GM12878 (cell line): Measurements from ENCODE around the gene LDLRAD3. TPM values are rescaled to one million over a fixed set of nuclear protein-coding genes. Genes with fewer than 3 reads are reported as not detected.
A peak's percentile ranks its signal among the peaks of the same experiment; 100 is the strongest.

Experiments
- ATAC-seq: fragments of 200-7000 bp; cut with Tn5 transposase; 3 replicates; pipeline ENCODE4 v1.9.1; 2020; ENCODE audit warnings: mild to moderate bottlenecking, moderate library complexity
- BruUV-seq: library from RNA; stranded (reverse); fragments of 400-500 nt; replicated peaks from 2 replicates; lab custom pipeline; 2021; lab: Mats Ljungman, UMichigan
- CTCF ChIA-PET: fragments of 300-600 bp; sonication (Branson Sonifier 250); formaldehyde crosslinking; extraction: SDS; loops from one replicate; lab custom pipeline; 2021; ENCODE audit warnings: inconsistent platforms; lab: Yijun Ruan, JAX
- POLR2A ChIA-PET: fragments of 350-600 bp; formaldehyde crosslinking; extraction: SDS; loops from one replicate; lab custom pipeline; 2021; ENCODE audit warnings: inconsistent platforms; lab: Charles Lee
- RAD21 ChIA-PET: fragments of 300-600 bp; sonication (Branson Sonifier 250); formaldehyde crosslinking; loops from one replicate; lab custom pipeline; 2023; ENCODE audit warnings: antibody characterized with exemption; ENCODE audit not compliant: unreplicated experiment; lab: Charles Lee
- SMC1A ChIA-PET: fragments of 300-600 bp; sonication (Branson Sonifier 250); formaldehyde crosslinking; loops from one replicate; lab custom pipeline; 2023; ENCODE audit not compliant: unreplicated experiment, uncharacterized antibody; lab: Charles Lee
- DNase-seq: peaks from one replicate; pipeline ENCODE4 v3.0.0-alpha.2; 2011; ENCODE audit warnings: low read depth, low spot score
- FAIRE-seq: peaks from 3 replicates; lab custom pipeline; 2011; peaks lifted over from hg19 to GRCh38; lab: Jason Lieb, UNC
- H2AFZ ChIP-seq: 2 replicates; pipeline ENCODE4 v1.6.0; 2011; ENCODE audit warnings: low read depth, low read length, control low read depth; ENCODE audit not compliant: control insufficient read depth
- H3K27ac ChIP-seq: 2 replicates; pipeline ENCODE4 v1.5.1; 2011; ENCODE audit warnings: control low read depth; ENCODE audit not compliant: control insufficient read depth, insufficient read depth
- H3K27me3 ChIP-seq, 2 experiments: replicated peaks in 1 of 2; 2 replicates each; pipeline versions ENCODE4 v1.6.0 to v1.6.1; 2011; ENCODE audit warnings: low read length in 1 of 2; ENCODE audit not compliant: control insufficient read depth in 2 of 2, insufficient read depth in 2 of 2
- H3K36me3 ChIP-seq, 2 experiments: 2 replicates each; pipeline ENCODE4 v1.5.1; 2011; ENCODE audit warnings: low read length in 1 of 2; ENCODE audit not compliant: control insufficient read depth in 2 of 2, insufficient read depth in 2 of 2
- H3K4me1 ChIP-seq: 2 replicates; pipeline ENCODE4 v1.6.1; 2011; ENCODE audit warnings: mild to moderate bottlenecking, low read length, moderate library complexity, mixed read lengths; ENCODE audit not compliant: control insufficient read depth, insufficient read depth
- H3K4me2 ChIP-seq: 2 replicates; pipeline ENCODE4 v1.6.0; 2011; ENCODE audit warnings: control low read depth; ENCODE audit not compliant: control insufficient read depth, insufficient read depth
- H3K4me3 ChIP-seq: fragments of 200-600 bp; sonication (generic); 2 replicates; pipeline ENCODE4 v1.5.1; 2016
- H3K79me2 ChIP-seq: 2 replicates; pipeline ENCODE4 v1.6.0; 2011; ENCODE audit warnings: low read length; ENCODE audit not compliant: control insufficient read depth, insufficient read depth
- H3K9ac ChIP-seq: 2 replicates; pipeline ENCODE4 v1.8.0; 2011; ENCODE audit warnings: low read length, control low read depth, mixed read lengths; ENCODE audit not compliant: control insufficient read depth, insufficient read depth
- H3K9me3 ChIP-seq: replicated peaks from 3 replicates; pipeline ENCODE4 v1.5.1; 2011; ENCODE audit warnings: mild to moderate bottlenecking, low read length; ENCODE audit not compliant: control insufficient read depth, insufficient read depth
- H4K20me1 ChIP-seq: 2 replicates; pipeline ENCODE4 v1.6.0; 2011; ENCODE audit not compliant: control insufficient read depth, insufficient read depth
- EED ChIP-seq: sonication (generic); IDR thresholded peaks from 2 replicates; pipeline ENCODE4 v1.6.1; 2016; ENCODE audit warnings: antibody characterized with exemption, low read depth
- MEF2B ChIP-seq: fragments of 450-650 bp; IDR thresholded peaks from 2 replicates; pipeline ENCODE4 v1.6.1; 2018; ENCODE audit warnings: mild to moderate bottlenecking, moderate library complexity; ENCODE audit not compliant: partially characterized antibody, poor library complexity, severe bottlenecking
- NFXL1 ChIP-seq: fragments of 450-650 bp; IDR thresholded peaks from 2 replicates; pipeline ENCODE4 v1.6.1; 2017; ENCODE audit warnings: antibody characterized with exemption, mild to moderate bottlenecking, borderline replicate concordance
- SIN3A ChIP-seq: IDR thresholded peaks from 2 replicates; pipeline ENCODE4 v1.6.1; 2012; ENCODE audit warnings: low read depth, low read length, improper control_type of control experiment
- SMC3 ChIP-seq: IDR thresholded peaks from 2 replicates; pipeline ENCODE4 v1.6.1; 2011; ENCODE audit warnings: low read length, improper control_type of control experiment, borderline replicate concordance
- TCF12 ChIP-seq: IDR thresholded peaks from 2 replicates; pipeline ENCODE4 v1.6.1; 2011; ENCODE audit warnings: low read depth, mild to moderate bottlenecking, low read length
- ZNF217 ChIP-seq: fragments of 450-650 bp; IDR thresholded peaks from 2 replicates; pipeline ENCODE4 v1.6.1; 2017; ENCODE audit warnings: antibody characterized with exemption, mild to moderate bottlenecking
- WGBS: methylation state at CpG from one replicate; pipeline ENCODE4 v1.1.6; 2016; ENCODE audit warnings: low lambda C conversion rate; ENCODE audit not compliant: insufficient replicate concordance, insufficient coverage; ENCODE audit errors: missing lambda C conversion rate; 5-methylcytosine and 5-hydroxymethylcytosine counted together
- in situ Hi-C: fragments of 300-500 bp; cut with MboI; formaldehyde crosslinking; loops from 9 replicates; pipeline ENCODE4 v1.14.3; 2018; ENCODE audit warnings: mixed read lengths
- intact Hi-C: fragments of 100-400 bp; cut with micrococcal nuclease; formaldehyde crosslinking; loops from one replicate; pipeline ENCODE4 v1.14.2; 2022; ENCODE audit not compliant: unreplicated experiment
- polyA plus RNA-seq, 11 experiments: library from polyadenylated mRNA; depleted of rRNA in 4 of 11; unstranded in 6 of 11; stranded (reverse) in 5 of 11; fragments of >200 nt; fragmentation: Nextera tagmentation in 4 of 11; fragmentation: Illumina TruSeq in 1 of 11; extraction: Ambion mirVana in 4 of 11; extraction: Trizol in 1 of 11; gene quantifications; 1 replicate in 1 of 11; 2 replicates in 10 of 11; pipeline versions ENCODE4 v1.2.1 to v1.2.3, GENCODE V29; 2011 to 2016; ENCODE audit warnings: inconsistent platforms in 2 of 11, missing spikeins in 2 of 11, low read depth in 1 of 11
- total RNA-seq, 4 experiments: library from RNA; depleted of rRNA in 3 of 4; stranded (reverse); fragments of >200 nt in 3 of 4; fragmentation: Illumina TruSeq in 1 of 4; extraction: Trizol in 1 of 4; gene quantifications; 2 replicates each; pipeline versions ENCODE4 v1.2.1 to v1.2.3, GENCODE V29; 2013 to 2021
- TF ChIP-seq, protein P1 (sequence below): fragments of 450-650 bp; IDR thresholded peaks from 2 replicates; pipeline ENCODE4 v1.6.1; 2014; ENCODE audit warnings: mild to moderate bottlenecking

Gene LDLRAD3
- total and polyA plus RNA-seq, 10 of the 15 experiments (the other 5 are each of a cell fraction or from before 2014, with no cell fraction given), result 2.5 to 17.2 (median 10.7) TPM

DNA sequence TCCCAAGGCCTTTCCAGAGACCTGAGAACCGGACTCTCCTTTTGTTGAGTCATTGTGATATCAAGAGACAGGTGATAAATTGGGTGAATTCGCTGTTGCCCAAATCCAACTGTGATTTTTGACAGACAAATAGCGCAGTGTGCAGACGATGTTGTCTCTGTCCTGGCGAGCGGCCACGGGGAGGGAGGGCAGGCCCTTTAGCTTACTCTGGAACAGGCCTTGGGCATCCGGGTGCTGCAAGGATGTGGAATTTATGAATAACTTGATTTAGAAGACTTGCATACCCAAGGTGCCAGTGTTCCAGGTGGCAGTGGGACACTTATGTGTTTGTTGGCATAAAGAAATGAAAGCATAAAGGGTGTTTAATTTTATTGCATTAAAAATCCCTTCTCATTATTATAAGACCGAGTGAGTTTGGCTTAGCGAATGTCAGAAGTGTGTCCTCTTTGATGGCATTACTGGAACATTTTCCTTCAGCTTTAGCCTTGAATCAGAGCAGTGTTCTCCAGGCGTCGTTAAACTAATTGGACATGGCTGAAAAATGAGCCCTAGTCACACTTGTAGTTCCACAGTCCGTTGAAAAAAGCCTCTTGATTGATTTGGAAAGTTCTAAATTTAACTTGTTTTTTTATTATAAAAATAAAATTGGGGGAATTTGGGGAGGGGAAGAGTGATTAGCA lies 9.4 kb downstream of the LDLRAD3 start:
- H3K4me3 ChIP-seq, result no peak overlapping the region
- in situ Hi-C loops (no loop called here), intact Hi-C loops (no loop called here)
- ChIA-PET RAD21 (no interaction called here), POLR2A (no interaction called here)
- no peak for FAIRE-seq
- H3K4me1 ChIP-seq, result no peaks in the 10 kb centered on the region
- BruUV-seq, result no TSS peak
- no peak overlapping the region for H3K9ac ChIP-seq
- no peak overlapping the region for H3K4me2 ChIP-seq
- no peaks in the 10 kb centered on the region for H3K36me3 ChIP-seq
- ATAC-seq, result no peak
- TF ChIP-seq ZNF217, result no peak
- TF ChIP-seq, protein P1, sequence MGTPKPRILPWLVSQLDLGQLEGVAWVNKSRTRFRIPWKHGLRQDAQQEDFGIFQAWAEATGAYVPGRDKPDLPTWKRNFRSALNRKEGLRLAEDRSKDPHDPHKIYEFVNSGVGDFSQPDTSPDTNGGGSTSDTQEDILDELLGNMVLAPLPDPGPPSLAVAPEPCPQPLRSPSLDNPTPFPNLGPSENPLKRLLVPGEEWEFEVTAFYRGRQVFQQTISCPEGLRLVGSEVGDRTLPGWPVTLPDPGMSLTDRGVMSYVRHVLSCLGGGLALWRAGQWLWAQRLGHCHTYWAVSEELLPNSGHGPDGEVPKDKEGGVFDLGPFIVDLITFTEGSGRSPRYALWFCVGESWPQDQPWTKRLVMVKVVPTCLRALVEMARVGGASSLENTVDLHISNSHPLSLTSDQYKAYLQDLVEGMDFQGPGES, result no peak
- no peak for TF ChIP-seq TCF12
- peak; percentile 46; the same call in 1 of the 2 replicates for TF ChIP-seq EED
- TF ChIP-seq NFXL1, result no peak
- no peak for TF ChIP-seq SMC3
- no peak for TF ChIP-seq MEF2B
- TF ChIP-seq SIN3A, result no peak
- TF ChIP-seq, all 136 proteins: peak for 1
- SMC1A ChIA-PET, result interaction anchor here (0.9 to 1.6 kb wide), 2 partner anchors 15 to 116 kb away, joined by 3 read pairs; no protein-coding TSS in a partner anchor
- CTCF ChIA-PET, result interaction anchor here (0.9 kb wide), 1 partner anchor 89 kb away, joined by 3 read pairs; no protein-coding TSS in a partner anchor
- Histone ChIP-seq H3K27ac (no peak overlapping the region), H2AFZ (no peak overlapping the region), H3K27me3 (no peaks in the 10 kb centered on the region), H4K20me1 (no peaks in the 10 kb centered on the region), H3K79me2 (no peaks in the 10 kb centered on the region), H3K9me3 (no peaks in the 10 kb centered on the region)
- whole genome bisulfite sequencing, result 53% methylated on average over 13 of the region's 13 CpGs
- DNase-seq, result no peak
